Fibroblast of mammary gland (primary cell): Measurements from ENCODE around the gene SMAP2.

ENCODE experiments used
- DNase-seq: peaks from one replicate; pipeline ENCODE4 v3.0.0-alpha.2; 2010; ENCODE audit warnings: low read depth
- H3K4me3 ChIP-seq: 2 replicates; pipeline ENCODE4 v1.5.1; 2011; ENCODE audit warnings: low read depth, mild to moderate bottlenecking, low read length, moderate library complexity; ENCODE audit not compliant: control insufficient read depth
- TF ChIP-seq, protein P1 (sequence below): conservative IDR thresholded peaks from 2 replicates; pipeline ENCODE4 v1.5.1; 2011; ENCODE audit warnings: low read depth, low read length, inconsistent platforms; ENCODE audit not compliant: control insufficient read depth, insufficient read depth

Gene SMAP2

DNA sequence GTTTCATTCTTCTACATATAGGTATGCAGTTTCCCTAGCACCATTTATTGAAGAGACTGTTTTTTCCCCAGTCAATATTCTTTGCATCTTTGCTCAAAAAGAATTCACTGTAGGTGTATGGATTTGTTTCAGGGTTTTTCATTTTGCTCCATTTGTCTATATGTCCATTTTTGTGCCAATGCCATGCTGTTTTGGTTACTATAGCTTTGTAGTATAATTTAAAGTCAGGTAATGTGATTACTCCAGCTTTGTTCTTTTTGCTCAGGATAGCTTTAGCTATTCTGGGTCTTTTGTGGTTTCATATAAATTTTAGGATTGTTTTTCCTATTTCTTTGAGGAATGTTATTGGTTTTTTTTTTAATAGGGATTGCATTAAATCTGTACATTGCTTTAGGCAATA lies 15.9 kb upstream of the SMAP2 start:
- DNase-seq, result no peak
- TF ChIP-seq, protein P1, sequence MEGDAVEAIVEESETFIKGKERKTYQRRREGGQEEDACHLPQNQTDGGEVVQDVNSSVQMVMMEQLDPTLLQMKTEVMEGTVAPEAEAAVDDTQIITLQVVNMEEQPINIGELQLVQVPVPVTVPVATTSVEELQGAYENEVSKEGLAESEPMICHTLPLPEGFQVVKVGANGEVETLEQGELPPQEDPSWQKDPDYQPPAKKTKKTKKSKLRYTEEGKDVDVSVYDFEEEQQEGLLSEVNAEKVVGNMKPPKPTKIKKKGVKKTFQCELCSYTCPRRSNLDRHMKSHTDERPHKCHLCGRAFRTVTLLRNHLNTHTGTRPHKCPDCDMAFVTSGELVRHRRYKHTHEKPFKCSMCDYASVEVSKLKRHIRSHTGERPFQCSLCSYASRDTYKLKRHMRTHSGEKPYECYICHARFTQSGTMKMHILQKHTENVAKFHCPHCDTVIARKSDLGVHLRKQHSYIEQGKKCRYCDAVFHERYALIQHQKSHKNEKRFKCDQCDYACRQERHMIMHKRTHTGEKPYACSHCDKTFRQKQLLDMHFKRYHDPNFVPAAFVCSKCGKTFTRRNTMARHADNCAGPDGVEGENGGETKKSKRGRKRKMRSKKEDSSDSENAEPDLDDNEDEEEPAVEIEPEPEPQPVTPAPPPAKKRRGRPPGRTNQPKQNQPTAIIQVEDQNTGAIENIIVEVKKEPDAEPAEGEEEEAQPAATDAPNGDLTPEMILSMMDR, result no peak
- no peak overlapping the region for H3K4me3 ChIP-seq

- TF ChIP-seq, protein P1, result no peak
- no peak for DNase-seq
- H3K4me3 ChIP-seq, result no peak overlapping the region
Measured at GRCh38 chr1:40360631-40361030, 12.9 kb upstream of the SMAP2 start.

DNA sequence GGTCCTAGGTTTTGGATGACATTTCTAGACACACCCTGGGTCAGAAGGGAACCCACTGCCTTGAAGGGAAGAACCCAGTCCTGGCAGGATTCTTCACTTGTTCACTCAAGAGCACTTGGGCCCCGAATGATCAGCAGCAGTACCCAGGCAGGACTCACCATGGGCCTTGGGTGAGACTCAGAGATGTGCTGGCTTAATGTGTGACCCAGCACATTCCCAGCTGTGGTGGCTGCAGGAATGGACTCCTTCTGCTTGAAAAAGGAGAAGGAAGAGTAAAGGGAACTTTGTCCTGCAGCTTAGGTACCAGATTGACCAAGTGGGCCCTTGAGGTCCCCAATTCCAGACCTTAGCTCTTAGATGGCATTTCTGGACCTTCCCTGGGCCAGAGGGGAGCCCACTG lies 12.3 kb upstream of the SMAP2 start:
- H3K4me3 ChIP-seq, result no peak overlapping the region
- TF ChIP-seq, protein P1, result no peak
- no peak for DNase-seq

DNA sequence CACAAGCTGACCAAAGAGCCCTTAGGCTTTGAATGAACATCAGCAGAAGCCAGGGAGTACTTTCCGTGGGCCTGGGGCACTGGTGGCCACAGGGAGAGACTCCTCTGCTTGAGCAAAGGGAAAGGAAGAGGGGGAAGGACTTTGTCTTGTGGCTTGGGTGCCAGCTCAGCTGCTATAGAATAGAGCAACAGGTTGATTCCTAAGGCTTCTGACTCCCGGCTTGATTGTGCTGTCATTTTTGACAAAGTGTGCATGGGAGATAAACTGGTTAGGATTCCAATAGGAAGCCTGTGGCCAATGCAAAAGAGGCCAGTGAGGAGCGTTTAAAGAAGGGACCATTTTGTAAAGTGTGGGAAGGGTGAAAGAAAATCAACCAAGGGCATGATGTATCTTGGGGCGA lies 11.9 kb upstream of the SMAP2 start:
- no peak for DNase-seq
- TF ChIP-seq, protein P1, result no peak
- H3K4me3 ChIP-seq, result no peak overlapping the region

- no peak overlapping the region for H3K4me3 ChIP-seq
- DNase-seq, result no peak
- TF ChIP-seq, protein P1, result no peak
Measured at GRCh38 chr1:40362199-40362598, 11.3 kb upstream of the SMAP2 start.

DNA sequence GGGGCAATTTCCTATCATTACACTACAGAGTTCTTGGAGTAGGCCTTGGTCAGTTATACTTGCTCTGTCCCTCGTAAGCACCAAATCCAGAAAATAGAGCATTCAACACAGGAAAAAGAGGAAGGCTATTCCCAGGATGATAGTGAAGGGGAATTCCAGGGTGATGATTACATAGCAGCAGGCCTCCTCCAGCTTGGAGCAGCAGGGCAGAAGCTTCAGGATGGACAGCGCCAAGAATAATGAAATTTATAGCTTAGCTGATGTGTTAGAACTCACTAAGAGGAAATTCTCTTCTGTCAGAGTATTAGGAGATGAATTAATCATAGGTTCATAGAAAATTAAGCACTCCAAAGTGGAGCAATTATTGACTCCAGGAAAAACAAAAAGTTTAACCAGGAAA lies 10.8 kb upstream of the SMAP2 start:
- DNase-seq, result peak; percentile 71
- H3K4me3 ChIP-seq, result no peak overlapping the region
- TF ChIP-seq, protein P1, result no peak

GRCh38 chr1:40363721-40364120 lies 9.8 kb upstream of the SMAP2 start:
- no peak for DNase-seq
- no peak overlapping the region for H3K4me3 ChIP-seq
- TF ChIP-seq, protein P1, result no peak
